HL-60 (cell line): ENCODE measurements around the gene PIGR.

Source experiments
- DNase-seq, 2 experiments: peaks; one replicate each; pipeline ENCODE4 v3.0.0-alpha.2; 2010 to 2020; ENCODE audit warnings: low read depth in 1 of 2, low spot score in 1 of 2
- H3K27ac ChIP-seq: fragments of 250-450 bp; sonication (Bioruptor Pico); replicated peaks from 2 replicates; pipeline ENCODE4 v1.5.1; 2020; ENCODE audit warnings: mild to moderate bottlenecking, moderate library complexity
- H3K27me3 ChIP-seq: fragments of 250-450 bp; sonication (Bioruptor Pico); 2 replicates; pipeline ENCODE4 v1.5.1; 2021; ENCODE audit warnings: mild to moderate bottlenecking, moderate library complexity; ENCODE audit not compliant: insufficient read depth, poor library complexity, severe bottlenecking
- H3K4me3 ChIP-seq: replicated peaks from 2 replicates; pipeline ENCODE4 v1.5.1; 2011; ENCODE audit warnings: mild to moderate bottlenecking, control low read depth, low read length; ENCODE audit not compliant: insufficient read depth
- GABPA ChIP-seq: IDR thresholded peaks from 2 replicates; pipeline ENCODE4 v1.6.1; 2012; ENCODE audit warnings: low read depth
- POLR2AphosphoS5 ChIP-seq: IDR thresholded peaks from 2 replicates; pipeline ENCODE4 v1.6.1; 2012; ENCODE audit warnings: low read depth
- REST ChIP-seq: IDR thresholded peaks from 2 replicates; pipeline ENCODE4 v1.6.1; 2012; ENCODE audit warnings: low read depth; ENCODE audit not compliant: insufficient replicate concordance
- SPI1 ChIP-seq: IDR thresholded peaks from 2 replicates; pipeline ENCODE4 v1.6.1; 2012; ENCODE audit warnings: low read depth, mild to moderate bottlenecking, borderline replicate concordance
- TF ChIP-seq, protein P1 (sequence below): IDR thresholded peaks from one replicate; pipeline ENCODE4 v1.5.1; 2011; ENCODE audit warnings: low read length, control low read depth, inconsistent platforms; ENCODE audit not compliant: insufficient read depth

The PIGR gene

GRCh38 chr1:206909161-206909882 lies 36.9 kb downstream of the PIGR start:
- no peak for TF ChIP-seq GABPA
- TF ChIP-seq REST: no peak
- TF ChIP-seq POLR2AphosphoS5: no peak
- TF ChIP-seq, protein P1, sequence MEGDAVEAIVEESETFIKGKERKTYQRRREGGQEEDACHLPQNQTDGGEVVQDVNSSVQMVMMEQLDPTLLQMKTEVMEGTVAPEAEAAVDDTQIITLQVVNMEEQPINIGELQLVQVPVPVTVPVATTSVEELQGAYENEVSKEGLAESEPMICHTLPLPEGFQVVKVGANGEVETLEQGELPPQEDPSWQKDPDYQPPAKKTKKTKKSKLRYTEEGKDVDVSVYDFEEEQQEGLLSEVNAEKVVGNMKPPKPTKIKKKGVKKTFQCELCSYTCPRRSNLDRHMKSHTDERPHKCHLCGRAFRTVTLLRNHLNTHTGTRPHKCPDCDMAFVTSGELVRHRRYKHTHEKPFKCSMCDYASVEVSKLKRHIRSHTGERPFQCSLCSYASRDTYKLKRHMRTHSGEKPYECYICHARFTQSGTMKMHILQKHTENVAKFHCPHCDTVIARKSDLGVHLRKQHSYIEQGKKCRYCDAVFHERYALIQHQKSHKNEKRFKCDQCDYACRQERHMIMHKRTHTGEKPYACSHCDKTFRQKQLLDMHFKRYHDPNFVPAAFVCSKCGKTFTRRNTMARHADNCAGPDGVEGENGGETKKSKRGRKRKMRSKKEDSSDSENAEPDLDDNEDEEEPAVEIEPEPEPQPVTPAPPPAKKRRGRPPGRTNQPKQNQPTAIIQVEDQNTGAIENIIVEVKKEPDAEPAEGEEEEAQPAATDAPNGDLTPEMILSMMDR: no peak
- no peak for TF ChIP-seq SPI1
- Histone ChIP-seq H3K27me3 (peaks cover 23% of the 10 kb centered on the region), H3K4me3 (peak overlapping the region; percentile 53), H3K27ac (no peak overlapping the region)
- DNase-seq: no peak

DNA sequence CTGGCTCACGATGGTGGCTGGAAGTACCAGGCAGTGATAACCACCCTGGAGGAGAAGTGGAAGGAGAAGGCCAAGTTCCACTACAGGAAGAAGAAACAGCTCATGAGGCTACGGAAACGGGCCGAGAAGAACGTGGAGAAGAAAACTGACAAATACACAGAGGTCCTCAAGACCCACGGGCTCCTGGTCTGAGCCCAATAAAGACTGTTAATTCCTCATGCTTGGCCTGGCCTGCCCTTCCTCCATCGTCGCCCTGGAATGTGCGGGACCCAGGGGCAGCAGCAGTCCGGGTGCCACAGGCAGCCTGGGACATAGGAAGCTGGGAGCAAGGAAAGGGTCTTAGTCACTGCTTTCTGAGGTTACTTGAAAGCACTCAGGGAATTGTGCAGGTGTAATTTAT lies 38.2 kb downstream of the PIGR start:
- H3K4me3 ChIP-seq: no peak overlapping the region
- DNase-seq: no peak
- H3K27ac ChIP-seq: no peak overlapping the region
- TF ChIP-seq POLR2AphosphoS5 (no peak), SPI1 (no peak), GABPA (no peak), REST (no peak)
- TF ChIP-seq, protein P1: no peak
- H3K27me3 ChIP-seq: peaks cover 23% of the 10 kb centered on the region

DNA sequence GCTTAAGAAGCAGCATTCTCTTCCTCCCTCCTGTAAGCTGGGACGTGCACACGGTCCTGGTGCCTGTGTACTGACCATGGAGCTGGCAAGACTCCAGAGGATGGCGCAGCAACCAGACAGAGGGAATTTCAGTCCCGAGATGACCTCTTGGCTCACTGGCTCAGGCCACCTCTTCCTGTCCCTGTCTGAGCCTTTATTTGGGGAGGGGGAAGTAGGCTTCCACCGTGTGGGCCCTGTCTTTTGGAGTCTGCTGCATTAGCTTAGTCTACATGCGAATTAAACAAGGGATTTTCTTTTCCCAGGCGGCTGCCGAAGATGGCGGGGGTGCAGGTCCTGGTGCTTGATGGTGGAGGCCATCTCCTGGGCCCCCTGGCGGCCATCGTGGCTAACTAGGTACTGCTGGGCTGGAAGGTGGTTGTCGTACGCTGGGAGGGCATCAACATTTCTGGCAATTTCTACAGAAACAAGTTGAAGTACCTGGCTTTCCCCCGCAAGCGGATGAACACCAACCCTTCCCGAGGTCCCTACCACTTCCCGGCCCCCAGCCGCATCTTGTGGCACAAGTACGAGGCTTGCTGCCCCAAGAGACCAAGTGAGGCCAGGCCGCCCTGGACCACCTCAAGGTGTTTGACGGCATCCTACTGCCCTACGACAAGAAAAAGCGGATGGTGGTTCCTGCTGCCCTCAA lies 38.8 kb downstream of the PIGR start:
- TF ChIP-seq GABPA: no peak
- Histone ChIP-seq H3K4me3 (no peak overlapping the region), H3K27me3 (peaks cover 23% of the 10 kb centered on the region), H3K27ac (no peak overlapping the region)
- DNase-seq: no peak

DNA sequence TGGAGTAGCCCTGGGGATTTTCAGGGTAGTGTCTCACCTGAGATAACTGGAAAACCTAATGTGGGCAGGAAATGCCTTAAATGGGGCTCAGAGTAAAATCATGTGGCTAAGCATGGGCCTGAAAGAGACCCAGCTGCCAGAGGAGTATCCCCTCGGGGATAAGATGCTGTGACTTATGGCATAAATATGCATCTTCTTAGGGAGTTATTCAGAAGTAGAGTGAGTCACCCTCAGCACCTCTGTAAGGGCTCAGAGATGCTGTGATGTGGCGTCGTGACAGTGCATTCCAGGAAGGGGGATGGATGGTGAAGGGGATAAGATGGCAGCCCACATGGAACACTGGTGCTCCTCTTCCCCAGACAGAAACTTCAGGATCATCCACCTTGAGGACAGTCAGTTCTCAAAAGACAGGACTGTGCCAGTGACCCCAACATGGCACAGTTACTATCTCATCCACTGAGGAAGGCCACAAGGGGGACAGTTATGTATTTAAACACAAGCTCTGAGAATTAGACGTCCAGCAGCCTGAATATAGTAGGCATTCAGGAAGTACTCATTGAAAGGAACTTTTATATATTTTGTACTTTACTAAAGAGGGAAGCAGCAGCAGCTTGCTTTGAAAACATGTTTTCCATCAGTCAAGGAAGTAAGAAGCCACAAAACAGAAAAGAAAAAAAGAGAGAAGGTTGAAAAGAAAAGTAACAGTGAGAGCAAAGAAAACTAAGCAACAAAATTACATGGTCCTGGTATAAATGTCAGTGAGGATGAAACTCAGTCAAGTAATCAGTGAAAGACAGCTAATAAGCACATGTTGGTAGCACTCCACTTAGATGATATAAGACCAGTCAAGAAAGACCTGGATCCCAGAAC lies 40.7 kb downstream of the PIGR start:
- no peak for TF ChIP-seq GABPA
- TF ChIP-seq, protein P1: no peak
- no peak for TF ChIP-seq POLR2AphosphoS5
- TF ChIP-seq SPI1: no peak
- TF ChIP-seq REST: no peak
- Histone ChIP-seq H3K4me3 (no peak overlapping the region), H3K27ac (no peak overlapping the region), H3K27me3 (peaks cover 23% of the 10 kb centered on the region)
- DNase-seq: no peak
